Measurements from ENCODE around the gene SPATC1L. TPM values are rescaled to one million over a fixed set of nuclear protein-coding genes. Genes with fewer than 3 reads are reported as not detected.
"Not testable (repeated sequence)": the region's sequence is repeated elsewhere in the genome, so short reads cannot be mapped to it uniquely, and the experiment has no call there.

SPATC1L gene
- total and polyA plus RNA-seq, 2 donors from 2014 or later: 3.7 to 8.7 TPM

DNA sequence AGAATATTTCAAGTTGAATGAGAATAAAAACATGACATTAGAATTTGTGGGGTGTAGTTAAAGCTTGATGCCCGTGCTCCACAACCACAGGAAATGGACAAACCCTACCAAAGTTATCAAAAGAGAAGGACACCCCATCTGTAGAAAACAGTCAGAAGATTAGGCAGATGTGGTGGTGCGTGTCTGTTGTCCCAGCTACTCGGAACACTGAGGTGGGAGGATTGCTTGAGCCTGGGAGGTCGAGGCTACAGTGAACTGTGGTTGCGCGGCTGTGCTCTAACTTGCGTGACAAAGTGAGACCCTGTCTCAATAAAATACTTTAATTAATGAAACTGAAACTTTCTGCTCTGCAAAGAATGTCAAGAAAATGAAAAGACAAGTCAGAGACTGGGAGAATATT lies 1.5 kb upstream of the SPATC1L start:
- DNase-seq (peak; percentile 40 to 76 (median 62)), FAIRE-seq (no peak)
- H3K9me3 ChIP-seq (ENCODE audit: control insufficient read depth in 2 of 3, insufficient read depth in 1 of 3, low read length in 3 of 3): no peaks in the 10 kb centered on the region
- H3K27ac ChIP-seq (ENCODE audit: low read depth in 2 of 2, low read length in 2 of 2): no peak overlapping the region
- no peaks in the 10 kb centered on the region for H3K36me3 ChIP-seq (ENCODE audit: control insufficient read depth in 2 of 3, insufficient read depth in 3 of 3, low read length in 3 of 3)
- intact Hi-C loops (cut with DNase I): no loop called here
- TF ChIP-seq, protein P1, sequence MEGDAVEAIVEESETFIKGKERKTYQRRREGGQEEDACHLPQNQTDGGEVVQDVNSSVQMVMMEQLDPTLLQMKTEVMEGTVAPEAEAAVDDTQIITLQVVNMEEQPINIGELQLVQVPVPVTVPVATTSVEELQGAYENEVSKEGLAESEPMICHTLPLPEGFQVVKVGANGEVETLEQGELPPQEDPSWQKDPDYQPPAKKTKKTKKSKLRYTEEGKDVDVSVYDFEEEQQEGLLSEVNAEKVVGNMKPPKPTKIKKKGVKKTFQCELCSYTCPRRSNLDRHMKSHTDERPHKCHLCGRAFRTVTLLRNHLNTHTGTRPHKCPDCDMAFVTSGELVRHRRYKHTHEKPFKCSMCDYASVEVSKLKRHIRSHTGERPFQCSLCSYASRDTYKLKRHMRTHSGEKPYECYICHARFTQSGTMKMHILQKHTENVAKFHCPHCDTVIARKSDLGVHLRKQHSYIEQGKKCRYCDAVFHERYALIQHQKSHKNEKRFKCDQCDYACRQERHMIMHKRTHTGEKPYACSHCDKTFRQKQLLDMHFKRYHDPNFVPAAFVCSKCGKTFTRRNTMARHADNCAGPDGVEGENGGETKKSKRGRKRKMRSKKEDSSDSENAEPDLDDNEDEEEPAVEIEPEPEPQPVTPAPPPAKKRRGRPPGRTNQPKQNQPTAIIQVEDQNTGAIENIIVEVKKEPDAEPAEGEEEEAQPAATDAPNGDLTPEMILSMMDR (IDR thresholded peaks at IDR 0.05; ENCODE audit: borderline replicate concordance, extremely low read depth, insufficient read depth): no peak
- H3K4me1 ChIP-seq (ENCODE audit: control insufficient read depth in 2 of 3, insufficient read depth in 2 of 3, low read depth in 1 of 3, low read length in 3 of 3): peaks cover 0 to 4% (median 0%) of the 10 kb centered on the region in 3 donors
- peak overlapping the region in 1 of 3 donors; percentile 23 for H3K9ac ChIP-seq (ENCODE audit: low read length in 3 of 3)
- H3K27me3 ChIP-seq (ENCODE audit: control insufficient read depth, insufficient read depth, low read length): no peaks in the 10 kb centered on the region
- peak overlapping the region in 2 of 3 donors; percentile 33 to 87 for H3K4me3 ChIP-seq (ENCODE audit: low read length in 3 of 3)

DNA sequence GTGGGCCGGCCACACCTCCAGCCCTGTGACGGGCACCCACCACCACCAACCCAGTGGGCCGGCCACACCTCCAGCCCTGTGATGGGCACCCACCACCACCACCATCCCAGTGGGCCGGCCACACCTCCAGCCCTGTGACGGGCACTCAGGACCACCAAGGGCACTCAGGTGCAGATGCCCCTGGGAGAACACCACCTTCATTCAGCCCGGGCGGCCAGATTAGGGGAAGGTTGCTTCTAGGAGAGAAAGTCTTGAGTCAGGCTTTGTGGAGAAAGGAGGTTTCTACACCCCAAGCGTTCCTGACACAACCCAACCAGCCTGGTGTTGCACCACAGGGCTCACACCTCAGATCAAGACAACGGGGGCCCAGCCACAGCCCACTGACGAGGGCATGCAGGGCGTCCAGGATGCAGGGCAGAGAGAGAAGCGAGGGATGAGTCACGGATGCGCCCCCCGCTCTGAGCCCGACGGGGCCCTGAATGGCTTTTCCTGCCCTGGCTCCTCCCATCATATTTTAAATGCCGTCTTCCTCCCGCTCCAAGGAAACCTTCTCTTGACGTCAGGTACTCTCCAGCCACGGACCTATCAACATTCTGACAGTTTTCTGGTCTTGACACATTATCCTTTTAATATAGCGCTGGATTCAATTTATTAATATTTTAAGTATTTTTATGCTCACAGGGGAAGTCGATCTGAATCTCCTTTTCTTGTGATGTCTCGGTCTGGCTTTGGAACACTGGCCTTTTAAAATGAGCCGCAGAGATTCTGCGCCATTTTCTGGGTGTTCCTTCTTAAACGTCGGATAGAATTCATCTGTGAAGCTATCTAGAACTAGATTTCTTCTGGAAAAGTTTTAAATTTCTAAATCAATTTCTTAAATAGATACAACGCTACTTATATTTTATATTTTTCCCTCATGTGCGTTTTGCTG lies 631 bp upstream of the SPATC1L start:
- Histone ChIP-seq H3K4me1 (ENCODE audit: control insufficient read depth in 2 of 3, insufficient read depth in 2 of 3, low read depth in 1 of 3, low read length in 3 of 3) (peaks cover 0 to 4% (median 0%) of the 10 kb centered on the region in 3 donors), H3K9me3 (ENCODE audit: control insufficient read depth in 2 of 3, insufficient read depth in 1 of 3, low read length in 3 of 3) (no peaks in the 10 kb centered on the region), H3K27ac (ENCODE audit: low read depth in 2 of 2, low read length in 2 of 2) (peak overlapping the region; percentile 72 to 90), H3K36me3 (ENCODE audit: control insufficient read depth in 2 of 3, insufficient read depth in 3 of 3, low read length in 3 of 3) (no peaks in the 10 kb centered on the region), H3K9ac (ENCODE audit: low read length in 3 of 3) (peak overlapping the region in 2 of 3 donors; percentile 69 to 73), H3K27me3 (ENCODE audit: control insufficient read depth, insufficient read depth, low read length) (no peaks in the 10 kb centered on the region), H3K4me3 (ENCODE audit: low read length in 3 of 3) (peak overlapping the region; percentile 76 to 87 (median 76))
- DNase-seq: peak; percentile 84 to 96 (median 89)
- FAIRE-seq: no peak
- TF ChIP-seq, protein P1 (IDR thresholded peaks at IDR 0.05; ENCODE audit: borderline replicate concordance, extremely low read depth, insufficient read depth): no peak
- intact Hi-C loops (cut with DNase I): no loop called here

DNA sequence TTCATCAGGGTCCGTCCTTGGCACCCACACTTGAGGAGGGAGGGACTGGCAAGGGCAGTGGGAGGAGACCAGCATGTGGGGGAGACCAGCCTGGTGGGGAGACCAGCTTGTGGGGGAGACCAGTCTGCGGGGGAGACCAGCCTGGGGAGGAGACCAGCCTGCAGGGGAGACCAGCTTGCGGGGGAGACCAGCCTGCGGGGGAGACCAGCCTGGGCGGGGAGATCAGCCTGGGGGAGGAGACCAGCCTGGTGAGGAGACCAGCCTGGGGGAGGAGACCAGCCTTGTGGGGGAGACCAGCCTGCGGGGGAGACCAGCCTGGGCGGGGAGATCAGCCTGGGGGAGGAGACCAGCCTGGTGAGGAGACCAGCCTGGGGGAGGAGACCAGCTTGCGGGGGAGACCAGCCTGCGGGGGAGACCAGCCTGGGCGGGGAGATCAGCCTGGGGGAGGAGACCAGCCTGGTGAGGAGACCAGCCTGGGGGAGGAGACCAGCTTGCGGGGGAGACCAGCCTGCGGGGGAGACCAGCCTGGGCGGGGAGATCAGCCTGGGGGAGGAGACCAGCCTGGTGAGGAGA lies 836 bp downstream of the SPATC1L start:
- H3K4me3 ChIP-seq (ENCODE audit: low read length in 3 of 3); H3K9me3 ChIP-seq (ENCODE audit: control insufficient read depth in 2 of 3, insufficient read depth in 1 of 3, low read length in 3 of 3); H3K27ac ChIP-seq (ENCODE audit: low read depth in 2 of 2, low read length in 2 of 2); H3K36me3 ChIP-seq (ENCODE audit: control insufficient read depth in 2 of 3, insufficient read depth in 3 of 3, low read length in 3 of 3); intact Hi-C loops (cut with DNase I); H3K27me3 ChIP-seq (ENCODE audit: control insufficient read depth, insufficient read depth, low read length); H3K4me1 ChIP-seq (ENCODE audit: control insufficient read depth in 2 of 3, insufficient read depth in 2 of 3, low read depth in 1 of 3, low read length in 3 of 3); H3K9ac ChIP-seq (ENCODE audit: low read length in 3 of 3); FAIRE-seq: not testable (repeated sequence)
- peak in 1 of 5 donors; percentile 29 for DNase-seq
